Tibial artery (tissue), 4 donors: ENCODE results near the gene GPSM3.
"Not testable (repeated sequence)": the region's sequence is repeated elsewhere in the genome, so short reads cannot be mapped to it uniquely, and the experiment has no call there.

Source experiments
- DNase-seq, 2 donors: peaks; one replicate each; pipeline ENCODE4 v3.0.0-alpha.2; 2019
- H3K27ac ChIP-seq, 2 donors: fragments of 200-600 bp; sonication (generic) in 1 of 2; 1 replicate in 1 of 2; 2 replicates in 1 of 2; pipeline ENCODE4 v1.5.1; 2018 to 2019; ENCODE audit warnings: mild to moderate bottlenecking in 1 of 2
- H3K27me3 ChIP-seq, 2 donors: fragments of 200-600 bp; sonication (generic) in 1 of 2; one replicate each; pipeline versions ENCODE4 v1.5.1 to v1.6.0; 2016 to 2019
- H3K36me3 ChIP-seq, 3 donors: fragments of 200-600 bp; sonication (generic) in 2 of 3; one replicate each; pipeline ENCODE4 v1.5.1; 2016 to 2019; ENCODE audit warnings: mild to moderate bottlenecking in 2 of 3
- H3K4me1 ChIP-seq, 4 donors: fragments of 200-600 bp; sonication (generic) in 2 of 4; 1 replicate in 3 of 4; 2 replicates in 1 of 4; pipeline ENCODE4 v1.5.1; 2016 to 2019
- H3K4me3 ChIP-seq, 2 donors: fragments of 200-600 bp; sonication (generic) in 1 of 2; 1 replicate in 1 of 2; 2 replicates in 1 of 2; pipeline ENCODE4 v1.5.1; 2018 to 2019; ENCODE audit warnings: mild to moderate bottlenecking in 2 of 2
- H3K9me3 ChIP-seq, 3 donors: fragments of 200-600 bp; sonication (generic) in 1 of 3; one replicate each; pipeline ENCODE4 v1.5.1; 2016 to 2019
- intact Hi-C: fragments of 100-400 bp; cut with DNase I; formaldehyde crosslinking; loops from one replicate; pipeline ENCODE4 v1.15.0; 2023; ENCODE audit warnings: low total_unique reads
- TF ChIP-seq, protein P1 (sequence below), 2 experiments: fragments of 200-600 bp in 1 of 2; fragments of 450-650 bp in 1 of 2; IDR thresholded peaks; one replicate each; pipeline ENCODE4 v1.5.1; 2017 to 2019; ENCODE audit warnings: antibody characterized with exemption in 2 of 2, mild to moderate bottlenecking in 1 of 2, moderate library complexity in 1 of 2

GPSM3 gene

DNA sequence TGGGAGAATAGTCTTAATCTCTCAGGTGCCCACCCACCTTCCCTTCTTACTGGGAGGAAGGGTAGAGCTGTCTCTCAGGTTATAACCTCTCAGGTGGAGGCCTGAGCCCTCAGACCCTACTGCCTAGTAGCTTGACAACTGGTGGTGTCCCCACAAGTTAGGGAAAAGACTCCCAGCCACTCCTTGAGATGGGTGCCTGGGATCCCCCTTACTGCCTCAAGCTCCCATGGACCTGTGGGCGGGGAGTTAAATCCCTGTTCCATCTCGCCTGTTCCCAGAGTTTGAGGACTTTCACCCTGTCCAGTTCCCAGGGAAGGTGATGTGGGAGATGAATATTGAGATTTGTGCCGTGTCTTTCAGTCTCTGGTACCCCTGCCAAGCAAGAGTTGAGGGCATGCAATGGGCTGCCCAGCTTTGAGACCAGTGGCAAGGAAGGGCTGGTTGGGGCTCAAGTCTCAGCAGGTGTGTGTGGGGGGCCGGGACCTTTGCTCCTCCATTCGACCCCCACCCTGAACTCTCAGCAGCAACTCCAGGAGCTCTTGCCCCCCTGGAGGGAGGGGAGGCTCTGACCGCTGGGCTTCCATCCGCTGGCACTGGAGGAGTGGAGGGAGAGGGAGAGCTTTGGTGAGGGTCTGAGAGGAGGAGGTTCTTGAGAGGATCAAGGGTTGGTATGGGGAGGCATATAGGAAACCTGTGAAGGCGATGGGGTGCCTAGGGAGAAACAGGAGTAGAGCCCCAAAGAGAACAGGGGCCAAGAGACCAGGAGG, 1.3 kb downstream of the GPSM3 start:
- intact Hi-C loops: no loop called here
- Histone ChIP-seq H3K4me1 (peaks cover 0 to 62% (median 47%) of the 10 kb centered on the region in 4 donors), H3K9me3 (no peaks in the 10 kb centered on the region), H3K36me3 (peaks cover 12 to 19% (median 18%) of the 10 kb centered on the region in 3 donors), H3K27ac (peak overlapping the region; percentile 92 to 97), H3K27me3 (no peaks in the 10 kb centered on the region), H3K4me3 (peak overlapping the region; percentile 86 to 92)
- peak in 1 of 2 donors; percentile 68 for DNase-seq
- TF ChIP-seq, protein P1, sequence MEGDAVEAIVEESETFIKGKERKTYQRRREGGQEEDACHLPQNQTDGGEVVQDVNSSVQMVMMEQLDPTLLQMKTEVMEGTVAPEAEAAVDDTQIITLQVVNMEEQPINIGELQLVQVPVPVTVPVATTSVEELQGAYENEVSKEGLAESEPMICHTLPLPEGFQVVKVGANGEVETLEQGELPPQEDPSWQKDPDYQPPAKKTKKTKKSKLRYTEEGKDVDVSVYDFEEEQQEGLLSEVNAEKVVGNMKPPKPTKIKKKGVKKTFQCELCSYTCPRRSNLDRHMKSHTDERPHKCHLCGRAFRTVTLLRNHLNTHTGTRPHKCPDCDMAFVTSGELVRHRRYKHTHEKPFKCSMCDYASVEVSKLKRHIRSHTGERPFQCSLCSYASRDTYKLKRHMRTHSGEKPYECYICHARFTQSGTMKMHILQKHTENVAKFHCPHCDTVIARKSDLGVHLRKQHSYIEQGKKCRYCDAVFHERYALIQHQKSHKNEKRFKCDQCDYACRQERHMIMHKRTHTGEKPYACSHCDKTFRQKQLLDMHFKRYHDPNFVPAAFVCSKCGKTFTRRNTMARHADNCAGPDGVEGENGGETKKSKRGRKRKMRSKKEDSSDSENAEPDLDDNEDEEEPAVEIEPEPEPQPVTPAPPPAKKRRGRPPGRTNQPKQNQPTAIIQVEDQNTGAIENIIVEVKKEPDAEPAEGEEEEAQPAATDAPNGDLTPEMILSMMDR (IDR thresholded peaks at IDR 0.05): no peak

DNA sequence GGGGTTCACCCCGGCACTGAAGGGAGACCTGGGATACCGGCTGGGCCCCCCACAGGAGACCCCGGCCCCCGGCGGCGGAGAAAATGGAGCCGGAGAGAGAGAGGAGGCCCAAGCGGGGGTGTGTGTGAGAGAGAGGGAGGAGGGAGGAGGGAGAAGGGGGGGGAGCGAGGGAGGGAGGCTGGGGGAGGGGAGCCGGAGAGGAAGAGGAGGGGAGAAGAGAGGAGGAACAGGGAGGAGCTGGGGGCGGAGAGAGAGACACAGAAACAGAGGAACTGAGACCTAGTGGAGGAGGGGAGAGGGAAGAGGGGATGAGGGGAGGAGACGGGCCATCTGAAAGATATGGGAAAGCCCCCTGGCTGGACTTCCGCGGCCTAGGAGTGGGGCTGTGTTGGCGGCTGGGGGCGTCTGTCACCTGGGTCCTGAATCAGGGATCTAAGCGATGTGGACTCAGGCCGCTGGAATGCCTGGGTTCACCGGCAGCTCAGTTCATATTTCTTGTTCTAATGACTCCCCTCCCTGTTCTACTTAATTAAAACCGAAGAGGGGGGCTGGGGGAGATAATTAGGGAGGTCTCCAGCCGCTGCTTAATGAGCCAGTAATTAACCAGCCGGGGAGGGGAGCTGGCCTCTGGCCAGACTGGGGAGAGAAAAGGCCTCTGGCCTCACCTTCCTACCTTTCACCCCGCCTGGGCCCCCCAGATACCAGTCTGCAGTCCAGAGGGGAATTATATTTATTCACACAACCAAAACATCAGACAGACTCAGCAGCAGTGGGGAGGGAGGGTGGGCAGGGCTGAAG, 2.2 kb downstream of the GPSM3 start, which contains the start of gene PBX2:
Gene PBX2 (minus strand): TSS at position 149 of the 798 bp plus-strand sequence. CDS start 287 bp downstream, outside the sequence.
- no peaks in the 10 kb centered on the region for H3K9me3 ChIP-seq
- TF ChIP-seq, protein P1 (IDR thresholded peaks at IDR 0.05): no peak
- peaks cover 12 to 20% (median 19%) of the 10 kb centered on the region in 3 donors for H3K36me3 ChIP-seq
- no peaks in the 10 kb centered on the region for H3K27me3 ChIP-seq
- DNase-seq: peak; percentile 97 to 98
- H3K4me1 ChIP-seq: peaks cover 0 to 65% (median 50%) of the 10 kb centered on the region in 4 donors
- H3K4me3 ChIP-seq: peak within 1 kb of the TSS; percentile 86 to 92
- intact Hi-C loops: no loop called here
- peak within 1 kb of the TSS; percentile 92 to 97 for H3K27ac ChIP-seq

DNA sequence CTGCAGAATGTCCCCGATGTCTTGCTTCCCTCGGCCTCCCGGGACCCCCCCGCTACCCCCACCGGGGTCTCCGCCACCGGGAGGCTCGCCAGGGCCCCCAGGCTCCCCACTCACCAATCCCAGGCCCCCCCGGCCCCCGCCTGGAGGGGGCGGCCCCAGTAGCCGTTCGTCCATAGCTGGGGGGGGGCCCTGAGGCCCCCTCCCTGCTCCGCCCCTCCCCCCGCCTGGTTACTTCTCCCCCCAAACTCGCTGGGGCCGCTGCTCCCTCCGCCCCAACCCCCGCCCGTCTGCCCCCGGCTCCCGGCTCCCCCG, 2.7 kb downstream of the GPSM3 start:
- no peaks in the 10 kb centered on the region for H3K27me3 ChIP-seq

DNA sequence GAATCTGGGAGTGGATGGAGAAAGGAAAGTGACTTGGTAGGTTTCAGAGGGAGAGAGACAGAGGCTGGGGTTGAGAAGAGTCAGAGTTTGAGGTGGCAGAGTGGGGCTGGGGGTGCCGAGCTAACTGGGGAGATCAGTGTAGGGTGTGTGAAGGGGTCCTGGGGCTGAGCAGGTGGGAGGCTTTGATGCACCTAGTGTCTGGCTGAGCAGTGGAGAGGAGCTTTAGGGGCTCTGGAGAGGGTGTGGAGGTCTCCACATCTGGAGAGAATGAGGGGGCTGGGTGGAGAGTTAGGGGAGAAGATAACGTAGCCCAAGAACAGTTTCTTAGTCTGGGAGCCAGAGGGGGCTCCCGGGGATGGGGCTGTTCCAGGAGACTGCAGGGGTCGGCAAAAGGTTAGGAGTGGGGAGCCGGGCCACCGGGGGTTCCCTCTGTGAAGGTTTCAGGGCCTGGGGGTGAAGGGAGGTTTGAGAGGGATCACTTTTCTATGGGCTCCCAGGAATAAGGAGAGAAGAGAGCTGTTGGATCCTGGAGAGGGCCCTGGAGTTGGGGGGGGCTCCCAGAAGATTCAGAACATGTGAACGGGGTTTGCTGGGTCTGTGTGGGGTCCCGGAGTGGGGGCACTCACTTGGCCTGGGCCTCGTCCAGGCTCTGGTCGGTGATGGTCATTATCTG, 3.2 kb downstream of the GPSM3 start:
- H3K9me3 ChIP-seq: no peaks in the 10 kb centered on the region
- peaks cover 12 to 20% (median 19%) of the 10 kb centered on the region in 3 donors for H3K36me3 ChIP-seq
- TF ChIP-seq, protein P1 (IDR thresholded peaks at IDR 0.05): no peak
- H3K27ac ChIP-seq: peak overlapping the region; percentile 92 to 97
- H3K4me1 ChIP-seq: peaks cover 0 to 62% (median 45%) of the 10 kb centered on the region in 4 donors
- intact Hi-C loops: no loop called here
- H3K4me3 ChIP-seq: peak overlapping the region; percentile 86 to 92
- no peaks in the 10 kb centered on the region for H3K27me3 ChIP-seq
- DNase-seq: peak in 1 of 2 donors; percentile 61

More for the DNA sequence above, 2.7 kb downstream of the GPSM3 start:
- Histone ChIP-seq H3K27ac (peak overlapping the region; percentile 92 to 97), H3K4me1 (peaks cover 0 to 61% (median 48%) of the 10 kb centered on the region in 4 donors), H3K4me3 (peak overlapping the region; percentile 86 to 92), H3K36me3 (peaks cover 12 to 20% (median 19%) of the 10 kb centered on the region in 3 donors), H3K9me3 (no peaks in the 10 kb centered on the region)
- no peak for DNase-seq
- intact Hi-C loops: no loop called here
- TF ChIP-seq, protein P1 (IDR thresholded peaks at IDR 0.05): no peak

DNA sequence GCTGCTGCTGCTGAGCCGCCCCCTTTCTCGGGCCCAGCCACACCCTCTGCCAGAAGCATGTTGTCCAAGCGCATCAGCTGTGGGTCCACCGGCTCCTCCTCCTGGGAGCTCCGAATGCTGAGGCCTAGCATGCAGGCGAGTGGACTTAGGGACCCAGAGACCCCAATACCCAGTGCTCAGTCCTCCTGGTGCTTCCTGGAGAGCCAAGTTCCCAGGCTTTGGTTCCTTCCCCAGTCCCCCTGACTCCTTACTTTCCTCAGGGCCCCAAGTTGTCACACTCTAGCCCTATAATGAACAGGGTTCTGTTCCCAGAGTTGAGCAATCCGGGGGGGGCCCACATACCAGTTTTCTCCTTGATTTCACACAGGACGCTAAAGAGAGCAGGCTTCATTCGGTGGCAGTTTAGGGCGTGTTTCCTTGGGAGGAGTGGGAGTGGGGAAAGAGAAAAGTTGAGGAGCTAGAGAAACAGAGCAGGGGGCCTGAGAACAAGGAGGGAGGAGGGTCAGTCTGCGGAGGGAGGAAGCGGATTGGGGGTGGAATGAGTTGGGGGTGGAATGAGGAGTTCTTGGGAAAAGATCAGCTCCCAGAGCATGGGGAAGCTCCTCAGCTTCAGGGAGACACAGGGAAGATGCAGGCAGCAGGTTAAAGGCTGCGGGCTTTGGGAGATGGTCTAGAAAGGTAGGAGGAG, 3.9 kb downstream of the GPSM3 start:
- DNase-seq: peak in 1 of 2 donors; percentile 68
- Histone ChIP-seq H3K9me3 (no peaks in the 10 kb centered on the region), H3K27me3 (no peaks in the 10 kb centered on the region), H3K4me1 (peaks cover 0 to 64% (median 45%) of the 10 kb centered on the region in 4 donors), H3K27ac (peak overlapping the region; percentile 92 to 97), H3K36me3 (peaks cover 12 to 25% (median 25%) of the 10 kb centered on the region in 3 donors), H3K4me3 (peak overlapping the region; percentile 86 to 92)
- intact Hi-C loops: no loop called here
- TF ChIP-seq, protein P1 (IDR thresholded peaks at IDR 0.05): no peak

DNA sequence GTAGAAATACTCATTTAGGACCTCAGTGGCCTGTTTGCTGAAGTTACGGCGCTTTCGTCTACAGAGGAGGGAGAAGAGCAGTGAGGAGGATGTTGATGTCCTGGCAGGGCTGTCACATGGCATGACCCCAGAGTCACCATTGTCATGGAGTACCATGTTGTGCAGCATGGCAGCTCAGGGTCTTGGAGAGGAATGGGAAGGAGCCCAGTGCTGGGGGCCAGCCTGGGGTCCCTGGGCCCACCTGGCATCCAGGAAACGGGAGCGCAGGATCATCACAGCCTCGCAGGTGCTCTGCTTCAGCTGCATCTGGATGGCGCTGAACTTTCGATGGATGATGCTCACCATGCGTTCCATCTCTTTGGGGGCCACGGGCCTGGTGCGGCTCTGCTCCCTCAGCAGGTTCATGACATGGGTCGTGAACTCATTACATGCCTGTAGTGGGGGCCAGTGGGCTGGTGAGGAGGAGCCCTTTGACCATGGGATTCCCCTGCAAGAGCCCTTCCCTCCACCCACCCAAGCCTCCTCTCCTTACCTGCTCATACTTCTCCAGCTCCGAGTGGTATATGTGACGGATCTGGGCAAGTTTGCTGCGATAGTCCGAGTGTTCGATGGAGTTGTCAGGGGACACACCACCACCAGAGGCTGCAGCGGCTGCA, 4.6 kb downstream of the GPSM3 start:
- Histone ChIP-seq H3K27ac (peak overlapping the region; percentile 92 to 97), H3K4me1 (peaks cover 0 to 57% (median 45%) of the 10 kb centered on the region in 4 donors), H3K36me3 (peaks cover 12 to 32% (median 31%) of the 10 kb centered on the region in 3 donors), H3K4me3 (peak overlapping the region; percentile 86 to 92)
- H3K27me3 ChIP-seq, H3K9me3 ChIP-seq, intact Hi-C loops: not testable (repeated sequence)
- DNase-seq: peak in 1 of 2 donors; percentile 60
